Measurements from ENCODE around the gene CAPZA1. TPM values are rescaled to one million over a fixed set of nuclear protein-coding genes. Genes with fewer than 3 reads are reported as not detected.

The CAPZA1 gene
- total RNA-seq, 1 experiment from 2014 or later, result 108 TPM

GRCh38 chr1:112702420-112703261 lies 83.0 kb downstream of the CAPZA1 start:
- Histone ChIP-seq H3K9ac (ENCODE audit: extremely low read depth, insufficient read length, low read length) (no peak overlapping the region), H2BK12ac (ENCODE audit: insufficient read length, low read depth, low read length) (no peak overlapping the region), H4K8ac (replicated peaks; ENCODE audit: insufficient read length, low read depth, low read length) (no peak overlapping the region), H2AK5ac (ENCODE audit: insufficient read length, low read length) (no peak overlapping the region), H2BK20ac (ENCODE audit: low read depth, low read length, poor library complexity, severe bottlenecking) (no peak overlapping the region), H4K5ac (ENCODE audit: insufficient read length, low read depth, low read length) (no peak overlapping the region), H3T11ph (ENCODE audit: low read length) (no peak overlapping the region), H3K27me3 (ENCODE audit: insufficient read depth, low read length) (peaks cover 7% of the 10 kb centered on the region; the same call in 1 of the 2 replicates), H3K4me2 (ENCODE audit: insufficient read depth, insufficient read length, low read length) (no peak overlapping the region), H3K18ac (ENCODE audit: insufficient read length, low read depth, low read length) (no peak overlapping the region), H2BK120ac (ENCODE audit: low read depth, low read length, poor library complexity, severe bottlenecking) (no peak overlapping the region), H3K79me1 (ENCODE audit: insufficient read depth, low read depth, low read length, poor library complexity, severe bottlenecking) (no peaks in the 10 kb centered on the region), H3K9me3 (ENCODE audit: control insufficient read depth, low read depth, low read length) (no peaks in the 10 kb centered on the region), H3K56ac (ENCODE audit: insufficient read length, low read depth, low read length) (no peak overlapping the region), H2AFZ (ENCODE audit: low read length) (no peak overlapping the region), H3K4ac (ENCODE audit: low read depth, low read length) (no peak overlapping the region), H3K79me2 (ENCODE audit: insufficient read depth, low read length) (no peaks in the 10 kb centered on the region), H3K4me1 (ENCODE audit: insufficient read depth, low read length) (peaks cover 13% of the 10 kb centered on the region), H3K14ac (ENCODE audit: insufficient read depth, low read length) (no peak overlapping the region), H2BK15ac (ENCODE audit: low read depth, low read length) (no peak overlapping the region), H3K23me2 (ENCODE audit: insufficient read length, low read depth, low read length, poor library complexity, severe bottlenecking) (peaks cover 12% of the 10 kb centered on the region), H4K20me1 (ENCODE audit: control insufficient read depth, insufficient read depth, insufficient read length) (peaks cover 4% of the 10 kb centered on the region), H4K91ac (ENCODE audit: insufficient read length, low read depth, low read length) (no peak overlapping the region), H3K23ac (ENCODE audit: insufficient read length, low read depth, low read length) (no peak overlapping the region), H3K27ac (ENCODE audit: insufficient read length, low read depth, low read length) (no peak overlapping the region), H2BK5ac (ENCODE audit: insufficient read length, low read length) (no peak overlapping the region)
- no peaks in the 10 kb centered on the region; a peak in 1 of 5 replicates for H3K9me3 Mint-ChIP-seq
- WGBS (ENCODE audit: extremely low coverage, insufficient read length, low lambda C conversion rate), result no CpG with 5 or more reads among the region's 12 CpGs
- no peak for TF ChIP-seq CTCF (conservative IDR thresholded peaks at IDR 0.05)
- 0 out of 5 replicates have a peak overlapping the region, but pooled peaks of 1 of the 2 experiments have one; percentile 12 for H3K4me3 Mint-ChIP-seq
- H3K27ac Mint-ChIP-seq, result no peak overlapping the region; a peak in 1 of 7 replicates
- H3K4me1 Mint-ChIP-seq, result peaks cover 78 to 89% of the 10 kb centered on the region in 2 experiments
- DNase-seq, result no peak
- peaks cover 55% of the 10 kb centered on the region for H3K27me3 Mint-ChIP-seq (ENCODE audit: low read depth)
- peaks cover 18 to 55% (median 46%) of the 10 kb centered on the region in 3 experiments; a peak in 6 of 7 replicates for H3K36me3 Mint-ChIP-seq (ENCODE audit: insufficient read depth in 1 of 3, low read depth in 3 of 3)

Data from H9 (cell line).